DND-41 (cell line): ENCODE results near the gene PRKACA.

Experiments
- ATAC-seq: fragments of 200-7000 bp; cut with Tn5 transposase; 3 replicates; pipeline ENCODE4 v1.9.1; 2021; ENCODE audit warnings: low read depth; ENCODE audit not compliant: insufficient read depth
- DNase-seq: peaks from one replicate; pipeline ENCODE4 v3.0.0-alpha.2; 2020
- H2AFZ ChIP-seq: 2 replicates; pipeline ENCODE4 v1.6.0; 2012; ENCODE audit warnings: low read depth, low read length
- H3K27ac ChIP-seq: 2 replicates; pipeline ENCODE4 v1.5.1; 2012; ENCODE audit warnings: low read length, inconsistent platforms
- H3K27me3 ChIP-seq: fragments of 200-600 bp; sonication (generic); 2 replicates; pipeline ENCODE4 v1.6.0; 2012; ENCODE audit warnings: low read length, mild to moderate bottlenecking, inconsistent platforms; ENCODE audit not compliant: insufficient read depth, poor library complexity
- H3K36me3 ChIP-seq: 2 replicates; pipeline ENCODE4 v1.5.1; 2012; ENCODE audit warnings: low read length, inconsistent platforms; ENCODE audit not compliant: insufficient read depth
- H3K4me1 ChIP-seq: 2 replicates; pipeline ENCODE4 v1.5.1; 2012; ENCODE audit warnings: mild to moderate bottlenecking, low read length; ENCODE audit not compliant: insufficient read depth
- H3K4me2 ChIP-seq: 2 replicates; pipeline ENCODE4 v1.6.0; 2012; ENCODE audit warnings: mild to moderate bottlenecking, moderate library complexity, low read length, inconsistent platforms; ENCODE audit not compliant: insufficient read depth
- H3K4me3 ChIP-seq, 2 experiments: fragments of 200-600 bp in 1 of 2; shearing (Covaris generic) in 1 of 2; 2 replicates each; pipeline ENCODE4 v1.5.1; 2012 to 2016; ENCODE audit warnings: inconsistent platforms in 2 of 2, low read length in 2 of 2, mild to moderate bottlenecking in 2 of 2, low read depth in 1 of 2, moderate library complexity in 1 of 2
- H3K79me2 ChIP-seq: 2 replicates; pipeline ENCODE4 v1.6.0; 2012; ENCODE audit warnings: low read length, inconsistent platforms; ENCODE audit not compliant: insufficient read depth
- H3K9ac ChIP-seq: 2 replicates; pipeline ENCODE4 v1.6.0; 2012; ENCODE audit warnings: low read depth, mild to moderate bottlenecking, inconsistent platforms, low read length, moderate library complexity
- H3K9me3 ChIP-seq: 2 replicates; pipeline ENCODE4 v1.5.1; 2012; ENCODE audit warnings: low read length, moderate library complexity, mild to moderate bottlenecking, inconsistent platforms; ENCODE audit not compliant: insufficient read depth, severe bottlenecking
- H4K20me1 ChIP-seq: 2 replicates; pipeline ENCODE4 v1.6.0; 2012; ENCODE audit warnings: low read length; ENCODE audit not compliant: insufficient read depth
- EZH2 ChIP-seq: IDR thresholded peaks from 3 replicates; pipeline ENCODE4 v1.6.1; 2012; ENCODE audit warnings: borderline replicate concordance, low read depth, mild to moderate bottlenecking, moderate library complexity, low read length, inconsistent platforms; ENCODE audit not compliant: severe bottlenecking
- TF ChIP-seq, protein P1 (sequence below): IDR thresholded peaks from 2 replicates; pipeline ENCODE4 v1.5.1; 2012; ENCODE audit warnings: borderline replicate concordance, low read length, moderate library complexity, mild to moderate bottlenecking; ENCODE audit not compliant: poor library complexity, severe bottlenecking; ENCODE audit errors: extremely low read depth

Gene PRKACA

DNA sequence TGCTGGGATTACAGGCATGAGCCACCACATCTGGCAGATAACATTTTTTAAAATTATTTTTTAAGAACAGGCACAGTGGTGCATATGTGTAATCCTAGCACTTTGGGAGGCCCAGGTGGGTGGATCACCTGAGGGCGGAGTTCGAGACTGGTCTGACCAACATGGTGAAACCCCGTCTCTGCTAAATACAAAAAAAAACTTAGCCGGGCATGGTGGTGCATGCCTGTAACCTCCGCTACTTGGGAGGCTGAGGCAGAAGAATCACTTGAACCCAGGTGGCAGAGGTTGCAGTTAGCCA is 55.1 kb downstream of the PRKACA start:
- Histone ChIP-seq H3K4me3 (no peak overlapping the region), H3K4me2 (no peak overlapping the region), H4K20me1 (no peaks in the 10 kb centered on the region), H3K9me3 (no peaks in the 10 kb centered on the region), H3K27ac (no peak overlapping the region), H3K4me1 (peaks cover 7% of the 10 kb centered on the region), H2AFZ (no peak overlapping the region), H3K36me3 (no peaks in the 10 kb centered on the region), H3K9ac (no peak overlapping the region), H3K27me3 (no peaks in the 10 kb centered on the region), H3K79me2 (no peaks in the 10 kb centered on the region)
- no peak for TF ChIP-seq EZH2
- TF ChIP-seq, protein P1, sequence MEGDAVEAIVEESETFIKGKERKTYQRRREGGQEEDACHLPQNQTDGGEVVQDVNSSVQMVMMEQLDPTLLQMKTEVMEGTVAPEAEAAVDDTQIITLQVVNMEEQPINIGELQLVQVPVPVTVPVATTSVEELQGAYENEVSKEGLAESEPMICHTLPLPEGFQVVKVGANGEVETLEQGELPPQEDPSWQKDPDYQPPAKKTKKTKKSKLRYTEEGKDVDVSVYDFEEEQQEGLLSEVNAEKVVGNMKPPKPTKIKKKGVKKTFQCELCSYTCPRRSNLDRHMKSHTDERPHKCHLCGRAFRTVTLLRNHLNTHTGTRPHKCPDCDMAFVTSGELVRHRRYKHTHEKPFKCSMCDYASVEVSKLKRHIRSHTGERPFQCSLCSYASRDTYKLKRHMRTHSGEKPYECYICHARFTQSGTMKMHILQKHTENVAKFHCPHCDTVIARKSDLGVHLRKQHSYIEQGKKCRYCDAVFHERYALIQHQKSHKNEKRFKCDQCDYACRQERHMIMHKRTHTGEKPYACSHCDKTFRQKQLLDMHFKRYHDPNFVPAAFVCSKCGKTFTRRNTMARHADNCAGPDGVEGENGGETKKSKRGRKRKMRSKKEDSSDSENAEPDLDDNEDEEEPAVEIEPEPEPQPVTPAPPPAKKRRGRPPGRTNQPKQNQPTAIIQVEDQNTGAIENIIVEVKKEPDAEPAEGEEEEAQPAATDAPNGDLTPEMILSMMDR, result no peak
- DNase-seq (no peak), ATAC-seq (no peak)

DNA sequence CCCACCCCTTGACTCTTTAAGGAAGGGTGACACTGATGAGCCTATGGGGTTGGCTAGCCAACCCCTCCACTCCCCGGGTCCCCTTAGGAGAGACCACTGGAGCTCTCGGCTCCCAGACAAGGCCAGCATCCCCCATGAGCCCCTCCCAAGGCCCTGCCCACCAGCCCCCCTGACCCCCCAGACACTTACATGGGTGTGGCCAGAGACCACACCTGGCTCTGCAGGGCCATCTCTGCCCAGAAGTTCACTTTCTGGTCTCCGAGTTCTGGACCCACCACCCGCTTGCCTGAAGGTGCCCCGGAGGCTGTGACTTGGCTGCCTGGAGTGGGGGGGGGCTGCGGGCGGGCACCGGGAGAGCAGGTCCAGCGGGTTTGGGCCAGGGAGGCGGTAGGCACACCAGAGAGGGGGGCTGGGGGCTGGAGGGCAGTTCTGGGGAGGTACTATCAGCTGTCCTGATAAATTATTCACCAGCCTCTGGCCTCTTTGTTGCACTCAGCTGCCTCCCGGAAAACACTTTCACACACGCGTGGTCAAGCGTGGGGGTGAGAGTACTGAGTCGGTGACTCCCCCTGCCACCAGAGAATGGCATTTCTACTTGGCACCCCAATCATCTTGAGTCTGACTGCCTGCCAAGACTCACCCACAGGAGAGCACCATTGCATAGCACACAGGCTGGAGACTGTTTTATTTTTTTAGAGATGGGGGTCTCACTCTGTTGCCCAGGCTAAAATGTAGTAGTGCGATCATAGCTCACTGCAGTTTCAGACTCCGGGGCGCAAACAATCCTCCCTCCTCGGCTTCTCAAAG is 55.6 kb downstream of the PRKACA start, which contains the start of gene PALM3:
PALM3 (minus strand) TSS at position 326 of the 807 bp plus-strand sequence; CDS start at position 230, 96 bp downstream.
- Histone ChIP-seq H3K79me2 (no peaks in the 10 kb centered on the region), H3K9ac (no peak within 1 kb of the TSS), H3K4me2 (no peak within 1 kb of the TSS), H3K27me3 (no peaks in the 10 kb centered on the region), H3K27ac (no peak within 1 kb of the TSS), H3K4me1 (peaks cover 7% of the 10 kb centered on the region), H3K36me3 (no peaks in the 10 kb centered on the region), H3K4me3 (no peak within 1 kb of the TSS), H2AFZ (no peak within 1 kb of the TSS), H3K9me3 (no peaks in the 10 kb centered on the region), H4K20me1 (no peaks in the 10 kb centered on the region)
- DNase-seq (no peak), ATAC-seq (no peak)
- no peak for TF ChIP-seq EZH2
- TF ChIP-seq, protein P1, result no peak

DNA sequence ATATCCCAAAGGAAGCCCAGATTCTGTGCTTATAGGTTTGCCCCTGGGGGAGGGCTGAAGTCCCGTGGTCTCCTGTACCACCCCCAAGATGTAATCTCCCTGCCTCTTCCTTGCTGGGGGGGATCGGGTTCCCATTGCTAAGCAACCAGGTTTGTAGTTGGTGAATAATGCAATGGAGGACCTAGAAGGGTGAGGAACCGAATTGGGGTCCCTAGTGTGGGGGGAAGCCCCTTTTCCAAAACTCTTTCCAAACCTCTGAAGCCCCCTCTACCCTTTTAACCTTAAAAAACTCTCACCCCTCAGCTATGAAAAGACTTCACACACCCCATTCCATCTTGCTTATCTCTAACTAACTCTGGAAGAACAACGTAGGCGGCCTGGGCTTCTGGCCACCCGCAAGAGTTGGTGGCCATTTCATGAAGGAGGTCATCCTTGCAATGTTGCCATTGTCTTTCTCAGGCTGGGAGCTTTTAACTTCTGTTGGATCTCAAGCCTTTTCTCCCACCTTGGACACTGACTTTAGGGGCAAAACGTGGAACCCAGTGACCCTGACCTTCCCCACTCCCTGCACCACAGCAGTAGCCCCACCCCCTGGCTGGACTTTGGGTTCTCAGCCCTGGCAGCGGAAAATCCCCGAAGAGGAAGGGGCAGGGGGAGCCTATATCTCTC is 56.3 kb downstream of the PRKACA start:
- H3K4me2 ChIP-seq, result no peak overlapping the region
- no peak for TF ChIP-seq EZH2

DNA sequence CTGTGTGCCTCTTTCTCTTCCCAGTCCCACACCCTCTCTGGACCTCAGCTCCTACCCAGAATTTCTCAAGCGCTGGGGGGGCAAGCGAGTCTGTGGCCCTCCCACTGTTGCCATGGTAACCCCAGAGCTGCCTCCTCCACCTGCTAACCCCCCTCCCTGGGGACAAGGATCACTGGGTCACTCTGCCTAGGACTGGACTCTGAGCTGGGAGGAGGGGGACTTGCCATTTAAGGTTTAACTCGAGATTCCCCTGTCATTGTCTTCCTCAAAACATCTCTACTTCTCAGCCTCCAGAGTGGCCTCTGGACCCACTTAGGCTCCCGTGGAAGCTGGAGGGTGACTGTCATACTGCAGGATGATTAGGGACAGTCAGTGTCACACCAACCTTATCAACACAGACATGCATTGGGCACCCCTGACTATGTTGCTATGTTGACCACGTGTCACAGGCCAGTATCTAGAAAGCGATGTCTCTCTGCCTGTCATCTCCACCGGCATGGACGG is 57.9 kb downstream of the PRKACA start:
- H3K4me3 ChIP-seq, result no peak overlapping the region
- no peaks in the 10 kb centered on the region for H3K9me3 ChIP-seq
- no peak overlapping the region for H2AFZ ChIP-seq
- peaks cover 7% of the 10 kb centered on the region for H3K4me1 ChIP-seq
- ATAC-seq (no peak), DNase-seq (no peak)
- no peak overlapping the region for H3K4me2 ChIP-seq
- no peaks in the 10 kb centered on the region for H3K36me3 ChIP-seq
- no peak overlapping the region for H3K9ac ChIP-seq
- H4K20me1 ChIP-seq, result no peaks in the 10 kb centered on the region
- TF ChIP-seq, protein P1, result no peak
- TF ChIP-seq EZH2, result no peak
- H3K27me3 ChIP-seq, result no peaks in the 10 kb centered on the region
- no peaks in the 10 kb centered on the region for H3K79me2 ChIP-seq
- no peak overlapping the region for H3K27ac ChIP-seq

More for the DNA sequence above, 56.3 kb downstream of the PRKACA start:
- Histone ChIP-seq H3K4me1 (peaks cover 7% of the 10 kb centered on the region), H3K79me2 (no peaks in the 10 kb centered on the region), H2AFZ (no peak overlapping the region), H3K9me3 (no peaks in the 10 kb centered on the region), H3K36me3 (no peaks in the 10 kb centered on the region), H3K4me3 (no peak overlapping the region), H3K27me3 (no peaks in the 10 kb centered on the region), H3K27ac (no peak overlapping the region), H4K20me1 (no peaks in the 10 kb centered on the region), H3K9ac (no peak overlapping the region)
- DNase-seq, result no peak
- ATAC-seq, result no peak
